Smooth muscle cell (in vitro differentiated cells): ENCODE results near the gene ANKRD9. TPM values are rescaled to one million over a fixed set of nuclear protein-coding genes. Genes with fewer than 3 reads are reported as not detected.
"Not testable (repeated sequence)": the region's sequence is repeated elsewhere in the genome, so short reads cannot be mapped to it uniquely, and the experiment has no call there.

ENCODE experiments used
- DNase-seq: peaks from one replicate; lab custom pipeline; 2025; ENCODE audit not compliant: unreplicated experiment; lab: John Stamatoyannopoulos, UW
- H2AFZ ChIP-seq: fragments of 200-600 bp; sonication (generic); 2 replicates; pipeline ENCODE4 v1.6.0; 2016; ENCODE audit warnings: antibody characterized with exemption, low read depth, mild to moderate bottlenecking
- H3F3A ChIP-seq: fragments of 200-600 bp; sonication (generic); 2 replicates; pipeline ENCODE4 v1.6.0; 2017; ENCODE audit warnings: antibody characterized with exemption, low read depth
- H3K27ac ChIP-seq: fragments of 200-600 bp; sonication (generic); 2 replicates; pipeline ENCODE4 v1.5.1; 2016; ENCODE audit warnings: low read depth, mild to moderate bottlenecking
- H3K27me3 ChIP-seq: fragments of 200-600 bp; sonication (generic); 2 replicates; pipeline ENCODE4 v1.6.1; 2016; ENCODE audit warnings: low read depth, mild to moderate bottlenecking
- H3K36me3 ChIP-seq: fragments of 200-600 bp; sonication (generic); 2 replicates; pipeline ENCODE4 v1.5.1; 2016; ENCODE audit warnings: low read depth
- H3K4me1 ChIP-seq: fragments of 200-600 bp; sonication (generic); 2 replicates; pipeline ENCODE4 v1.5.1; 2016; ENCODE audit warnings: low read depth
- H3K4me2 ChIP-seq: fragments of 200-600 bp; sonication (generic); 2 replicates; pipeline ENCODE4 v1.6.0; 2016; ENCODE audit warnings: mild to moderate bottlenecking
- H3K4me3 ChIP-seq: fragments of 200-600 bp; sonication (generic); 2 replicates; pipeline ENCODE4 v1.5.1; 2016; ENCODE audit warnings: mild to moderate bottlenecking
- H3K79me2 ChIP-seq: fragments of 200-600 bp; sonication (generic); 2 replicates; pipeline ENCODE4 v1.6.0; 2016; ENCODE audit warnings: low read depth, mild to moderate bottlenecking
- H3K9ac ChIP-seq: fragments of 200-600 bp; sonication (generic); 2 replicates; pipeline ENCODE4 v1.6.0; 2016; ENCODE audit warnings: low read depth
- H3K9me3 ChIP-seq: fragments of 200-600 bp; sonication (generic); replicated peaks from 2 replicates; pipeline ENCODE4 v1.5.1; 2016; ENCODE audit warnings: low read depth
- H4K20me1 ChIP-seq: fragments of 200-600 bp; sonication (generic); 2 replicates; pipeline ENCODE4 v1.6.0; 2016; ENCODE audit warnings: low read depth
- WGBS: methylation state at CpG from one replicate; pipeline ENCODE4 v1.1.7; 2016; ENCODE audit warnings: low lambda C conversion rate; 5-methylcytosine and 5-hydroxymethylcytosine counted together
- polyA plus RNA-seq: library from polyadenylated mRNA; unstranded; fragments of >200 nt; fragmentation: Nextera tagmentation; extraction: Ambion mirVana; gene quantifications from 2 replicates; pipeline ENCODE4 v1.2.1, GENCODE V29; 2016
- total RNA-seq: library from RNA; depleted of rRNA; stranded (reverse); fragments of >200 nt; gene quantifications from 2 replicates; pipeline ENCODE4 v1.2.3, GENCODE V29; 2014
- TF ChIP-seq, protein P1 (sequence below): fragments of 200-600 bp; sonication (generic); IDR thresholded peaks from 2 replicates; pipeline ENCODE4 v1.5.1; 2017; ENCODE audit warnings: borderline replicate concordance, mild to moderate bottlenecking, antibody characterized with exemption; ENCODE audit not compliant: insufficient read depth, poor library complexity, severe bottlenecking

The ANKRD9 gene
- total and polyA plus RNA-seq, 2 experiments from 2014 or later, result 17.2 to 38.9 TPM

DNA sequence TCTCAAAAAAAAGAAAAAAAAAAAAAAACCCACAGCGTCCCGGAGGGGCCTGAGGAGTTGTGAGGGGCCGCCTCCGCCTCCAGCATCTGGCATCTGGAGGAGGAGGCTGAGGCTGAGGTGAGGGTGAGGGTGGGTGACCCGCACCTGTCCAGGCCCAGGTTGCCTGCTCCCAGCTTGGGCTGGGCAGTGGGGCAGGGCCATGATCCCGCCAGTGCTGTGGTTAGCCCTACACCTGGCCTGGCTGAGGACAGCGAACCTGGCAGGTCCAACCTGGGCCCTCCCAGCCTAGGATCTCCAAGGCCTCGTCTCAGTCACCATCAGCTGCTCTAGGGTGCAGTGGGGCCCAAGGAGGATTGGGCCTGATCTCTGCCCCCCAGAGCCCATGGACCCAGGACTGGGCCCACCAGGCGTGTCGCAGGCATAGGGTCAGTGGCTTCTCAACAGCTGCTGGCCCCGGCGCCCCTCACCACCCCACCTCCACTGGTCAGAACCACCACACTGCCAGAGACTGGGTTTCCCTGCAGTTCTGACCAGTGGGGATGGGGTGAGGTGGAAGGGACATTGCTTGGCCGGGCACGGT lies 46.6 kb upstream of the ANKRD9 start:
- no peak for DNase-seq
- TF ChIP-seq, protein P1, sequence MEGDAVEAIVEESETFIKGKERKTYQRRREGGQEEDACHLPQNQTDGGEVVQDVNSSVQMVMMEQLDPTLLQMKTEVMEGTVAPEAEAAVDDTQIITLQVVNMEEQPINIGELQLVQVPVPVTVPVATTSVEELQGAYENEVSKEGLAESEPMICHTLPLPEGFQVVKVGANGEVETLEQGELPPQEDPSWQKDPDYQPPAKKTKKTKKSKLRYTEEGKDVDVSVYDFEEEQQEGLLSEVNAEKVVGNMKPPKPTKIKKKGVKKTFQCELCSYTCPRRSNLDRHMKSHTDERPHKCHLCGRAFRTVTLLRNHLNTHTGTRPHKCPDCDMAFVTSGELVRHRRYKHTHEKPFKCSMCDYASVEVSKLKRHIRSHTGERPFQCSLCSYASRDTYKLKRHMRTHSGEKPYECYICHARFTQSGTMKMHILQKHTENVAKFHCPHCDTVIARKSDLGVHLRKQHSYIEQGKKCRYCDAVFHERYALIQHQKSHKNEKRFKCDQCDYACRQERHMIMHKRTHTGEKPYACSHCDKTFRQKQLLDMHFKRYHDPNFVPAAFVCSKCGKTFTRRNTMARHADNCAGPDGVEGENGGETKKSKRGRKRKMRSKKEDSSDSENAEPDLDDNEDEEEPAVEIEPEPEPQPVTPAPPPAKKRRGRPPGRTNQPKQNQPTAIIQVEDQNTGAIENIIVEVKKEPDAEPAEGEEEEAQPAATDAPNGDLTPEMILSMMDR, result no peak
- H3K4me1 ChIP-seq, result peaks cover 11% of the 10 kb centered on the region
- H3K4me2 ChIP-seq, result no peak overlapping the region
- no peaks in the 10 kb centered on the region for H3K36me3 ChIP-seq
- no peak overlapping the region for H3K27ac ChIP-seq
- H3K4me3 ChIP-seq, result no peak overlapping the region
- no peaks in the 10 kb centered on the region for H3K27me3 ChIP-seq
- no peaks in the 10 kb centered on the region for H4K20me1 ChIP-seq
- H3K79me2 ChIP-seq, result no peaks in the 10 kb centered on the region
- H3K9me3 ChIP-seq, result no peaks in the 10 kb centered on the region
- 98% methylated on average over 14 of the region's 14 CpGs for WGBS
- no peaks in the 10 kb centered on the region for H3F3A ChIP-seq
- no peak overlapping the region for H3K9ac ChIP-seq
- H2AFZ ChIP-seq, result no peak overlapping the region

DNA sequence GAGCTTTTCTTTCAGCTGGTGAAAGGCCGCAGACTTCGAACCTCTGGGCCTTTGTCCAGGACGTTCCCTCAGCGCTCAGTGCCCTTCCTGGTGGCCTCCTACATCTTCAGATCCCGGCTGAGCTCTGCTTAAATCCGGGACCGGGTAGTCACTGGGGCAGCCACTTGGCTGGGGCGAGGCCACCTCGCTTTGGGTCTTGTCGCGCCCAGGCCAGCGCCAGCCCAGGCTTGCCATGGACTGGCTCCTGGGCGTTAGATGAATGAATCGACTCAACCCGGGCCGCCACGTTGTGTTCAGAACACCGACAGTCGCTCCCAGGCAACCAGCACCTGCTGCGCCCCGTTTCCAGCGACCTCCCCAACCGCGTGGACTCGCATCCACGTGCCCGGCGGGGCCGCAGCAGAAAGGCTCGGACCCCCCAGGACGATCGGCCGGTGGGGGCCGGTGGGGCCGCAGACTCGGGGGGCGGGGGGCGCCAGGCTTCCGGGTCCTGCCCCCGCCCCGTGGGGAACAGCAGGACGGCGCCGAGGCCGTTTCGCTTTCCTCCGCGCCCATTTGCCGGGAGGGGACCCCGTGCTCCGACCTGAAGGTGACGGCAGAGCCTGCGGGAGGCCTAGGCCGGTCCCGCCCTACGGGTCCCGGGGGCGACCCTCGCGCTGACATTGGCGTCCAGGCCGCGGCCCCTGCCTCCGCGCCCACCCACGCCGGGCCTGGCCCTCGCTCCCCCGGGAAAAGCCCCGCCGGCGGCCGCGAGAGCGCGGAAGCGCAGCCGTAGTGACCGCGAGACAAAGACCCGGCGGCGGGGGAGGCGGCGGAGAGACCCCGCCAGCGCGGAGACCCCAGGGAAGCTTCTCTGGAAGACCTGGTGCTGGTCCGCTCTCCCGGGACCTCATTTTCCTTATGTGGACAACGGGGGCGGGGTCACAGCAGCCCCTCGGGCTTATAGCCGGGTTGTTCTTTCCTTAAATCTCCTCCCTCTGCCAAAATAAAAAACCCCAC lies 45.5 kb upstream of the ANKRD9 start:
- DNase-seq, result no peak
- Histone ChIP-seq H3K36me3 (no peaks in the 10 kb centered on the region), H3K9ac (peak overlapping the region; percentile 89), H3K4me2 (peak overlapping the region; percentile 98), H3K4me1 (peaks cover 11% of the 10 kb centered on the region), H3F3A (no peaks in the 10 kb centered on the region), H3K9me3 (no peaks in the 10 kb centered on the region), H3K27ac (no peak overlapping the region), H3K27me3 (no peaks in the 10 kb centered on the region), H3K4me3 (peak overlapping the region; percentile 79), H4K20me1 (no peaks in the 10 kb centered on the region), H2AFZ (peak overlapping the region; percentile 98), H3K79me2 (no peaks in the 10 kb centered on the region)
- WGBS, result 11% methylated on average over 78 of the region's 94 CpGs
- TF ChIP-seq, protein P1, result no peak

GRCh38 chr14:102551995-102552705 lies 42.6 kb upstream of the ANKRD9 start:
- H3K27ac ChIP-seq, result peak overlapping the region; percentile 23
- peaks cover 11% of the 10 kb centered on the region for H3K4me1 ChIP-seq
- H4K20me1 ChIP-seq, result no peaks in the 10 kb centered on the region
- peak overlapping the region; percentile 54 for H3K4me2 ChIP-seq
- no peak overlapping the region for H3K9ac ChIP-seq
- no peaks in the 10 kb centered on the region for H3K27me3 ChIP-seq
- no peak for DNase-seq
- H3K4me3 ChIP-seq, result no peak overlapping the region
- no peaks in the 10 kb centered on the region for H3F3A ChIP-seq
- peak overlapping the region; percentile 43 for H2AFZ ChIP-seq
- no peaks in the 10 kb centered on the region for H3K79me2 ChIP-seq
- no peaks in the 10 kb centered on the region for H3K36me3 ChIP-seq
- TF ChIP-seq, protein P1, result no peak
- no peaks in the 10 kb centered on the region for H3K9me3 ChIP-seq
- 59% methylated on average over 14 of the region's 14 CpGs for WGBS

- H3K27ac ChIP-seq, H3K4me2 ChIP-seq, H3K27me3 ChIP-seq, H3K36me3 ChIP-seq, H3K79me2 ChIP-seq, DNase-seq, H3K4me3 ChIP-seq, H4K20me1 ChIP-seq, H3K9me3 ChIP-seq, H3K9ac ChIP-seq, H2AFZ ChIP-seq, H3F3A ChIP-seq: not testable (repeated sequence)
- 68% methylated on average over 3 of the region's 3 CpGs for WGBS
- H3K4me1 ChIP-seq, result peaks cover 12% of the 10 kb centered on the region
These were observed 41.4 kb upstream of the ANKRD9 start for GRCh38 chr14:102550927-102551401.
